ENCODE measurements around the gene POLA2.

GRCh38 chr11:65251476-65251875, 10.3 kb upstream of the POLA2 start:
- TF ChIP-seq TAF1 (IDR thresholded peaks at IDR 0.05; ENCODE audit: borderline replicate concordance, low read depth, low read length) (no peak), POLR2A (IDR thresholded peaks at IDR 0.05; ENCODE audit: low read depth, low read length) (no peak), POLR2AphosphoS5 (IDR thresholded peaks at IDR 0.05; ENCODE audit: low read depth, low read length) (no peak)
